HG03575 (cell line): Measurements from ENCODE around the gene DSCAML1.
"Not testable (repeated sequence)": the region's sequence is repeated elsewhere in the genome, so short reads cannot be mapped to it uniquely, and the experiment has no call there.

Experiments used
- ATAC-seq: cut with Tn5 transposase; IDR thresholded peaks from one replicate; pipeline ENCODE4 v1.9.1; 2021; ENCODE audit not compliant: unreplicated experiment, insufficient number of reproducible peaks, low FRiP score; ENCODE audit errors: extremely low read depth

The DSCAML1 gene

GRCh38 chr11:117410861-117411710, 385.9 kb downstream of the DSCAML1 start:
- no peak for ATAC-seq

GRCh38 chr11:117410238-117410637, 386.8 kb downstream of the DSCAML1 start:
- ATAC-seq: no peak

GRCh38 chr11:117409511-117409910, 387.5 kb downstream of the DSCAML1 start:
- no peak for ATAC-seq

GRCh38 chr11:117408356-117408755, 388.7 kb downstream of the DSCAML1 start:
- ATAC-seq: no peak

GRCh38 chr11:117407016-117407415, 390.0 kb downstream of the DSCAML1 start:
- ATAC-seq: no peak

- ATAC-seq: not testable (repeated sequence)
These were observed 391.1 kb downstream of the DSCAML1 start for GRCh38 chr11:117405898-117406297.

GRCh38 chr11:117399100-117399840, 397.7 kb downstream of the DSCAML1 start:
- not testable (repeated sequence) for ATAC-seq

- not testable (repeated sequence) for ATAC-seq
These were observed 398.4 kb downstream of the DSCAML1 start for GRCh38 chr11:117398618-117399017.

GRCh38 chr11:117396970-117397369, 400.0 kb downstream of the DSCAML1 start:
- no peak for ATAC-seq

- no peak for ATAC-seq
These were observed 401.5 kb downstream of the DSCAML1 start for GRCh38 chr11:117395476-117395875.

- ATAC-seq: no peak
These were observed 402.6 kb downstream of the DSCAML1 start for GRCh38 chr11:117394221-117394925.

GRCh38 chr11:117392979-117393378, 404.0 kb downstream of the DSCAML1 start:
- no peak for ATAC-seq

GRCh38 chr11:117392001-117392690, 404.9 kb downstream of the DSCAML1 start:
- no peak for ATAC-seq

- ATAC-seq: no peak
These were observed 405.8 kb downstream of the DSCAML1 start for GRCh38 chr11:117391181-117391580.

- ATAC-seq: no peak
These were observed 406.3 kb downstream of the DSCAML1 start for GRCh38 chr11:117390743-117391142.

- no peak for ATAC-seq
These were observed 408.8 kb downstream of the DSCAML1 start for GRCh38 chr11:117387992-117388755.

GRCh38 chr11:117385906-117386305, 411.1 kb downstream of the DSCAML1 start:
- no peak for ATAC-seq

- no peak for ATAC-seq
These were observed 411.5 kb downstream of the DSCAML1 start for GRCh38 chr11:117385471-117385870.
